HepG2 (cell line): ENCODE results near the gene IL1A. TPM values are rescaled to one million over a fixed set of nuclear protein-coding genes. Genes with fewer than 3 reads are reported as not detected.

ENCODE experiments used
- ARID5B ChIP-seq: IDR thresholded peaks from 2 replicates; pipeline ENCODE4 v1.4.0; 2020; ENCODE audit warnings: mild to moderate bottlenecking, missing genetic modification reagents
- ARNTL ChIP-seq: sonication (generic); formaldehyde crosslinking; IDR thresholded peaks from 2 replicates; pipeline ENCODE4 v1.4.0; 2020; ENCODE audit warnings: mild to moderate bottlenecking, missing genetic modification reagents
- DDIT3 ChIP-seq: sonication (generic); formaldehyde crosslinking; IDR thresholded peaks from 2 replicates; pipeline ENCODE4 v1.4.0; 2020; ENCODE audit warnings: mild to moderate bottlenecking, missing genetic modification reagents
- ETV5 ChIP-seq: IDR thresholded peaks from 2 replicates; pipeline ENCODE4 v1.6.1; 2018; ENCODE audit warnings: missing biosample characterization, missing genetic modification reagents, inconsistent platforms, borderline replicate concordance
- HOXD1 ChIP-seq: sonication (generic); formaldehyde crosslinking; IDR thresholded peaks from 2 replicates; pipeline ENCODE4 v1.5.0; 2020; ENCODE audit warnings: missing genetic modification reagents
- MAFG ChIP-seq: sonication (generic); formaldehyde crosslinking; IDR thresholded peaks from 2 replicates; pipeline ENCODE4 v1.5.1; 2020; ENCODE audit warnings: mild to moderate bottlenecking, missing genetic modification reagents
- MXD3 ChIP-seq: IDR thresholded peaks from 2 replicates; pipeline ENCODE4 v1.6.1; 2016; ENCODE audit warnings: mild to moderate bottlenecking, missing biosample characterization, missing genetic modification reagents
- NFYC ChIP-seq: IDR thresholded peaks from 2 replicates; pipeline ENCODE4 v1.6.1; 2016; ENCODE audit warnings: missing genetic modification reagents, missing compliant biosample characterization
- NONO ChIP-seq, 2 experiments: fragments of 450-650 bp in 1 of 2; sonication (generic) in 1 of 2; formaldehyde crosslinking in 1 of 2; IDR thresholded peaks in 1 of 2; conservative IDR thresholded peaks in 1 of 2; 2 replicates each; pipeline versions ENCODE4 v1.6.1 to v1.8.0; 2017 to 2022; ENCODE audit warnings: mild to moderate bottlenecking in 1 of 2, missing genetic modification reagents in 1 of 2, moderate library complexity in 1 of 2
- NR0B2 ChIP-seq: sonication (generic); formaldehyde crosslinking; IDR thresholded peaks from 2 replicates; pipeline ENCODE4 v1.4.0; 2020; ENCODE audit warnings: mild to moderate bottlenecking, missing genetic modification reagents
- PITX1 ChIP-seq: sonication (generic); formaldehyde crosslinking; IDR thresholded peaks from 2 replicates; pipeline ENCODE4 v1.5.1; 2020; ENCODE audit warnings: mild to moderate bottlenecking, missing genetic modification reagents
- SNAPC4 ChIP-seq: sonication (generic); formaldehyde crosslinking; IDR thresholded peaks from 2 replicates; pipeline ENCODE4 v1.4.0; 2020; ENCODE audit warnings: mild to moderate bottlenecking, missing genetic modification reagents
- YEATS2 ChIP-seq: sonication (generic); formaldehyde crosslinking; IDR thresholded peaks from 2 replicates; pipeline ENCODE4 v1.4.0; 2020; ENCODE audit warnings: missing genetic modification reagents, borderline replicate concordance
- ZBTB21 ChIP-seq: sonication (generic); formaldehyde crosslinking; IDR thresholded peaks from 2 replicates; pipeline ENCODE4 v1.4.0; 2020; ENCODE audit warnings: missing genetic modification reagents
- ZNF468 ChIP-seq: sonication (generic); formaldehyde crosslinking; IDR thresholded peaks from 2 replicates; pipeline ENCODE4 v1.8.0; 2022; ENCODE audit warnings: mild to moderate bottlenecking, moderate library complexity, missing genetic modification reagents
- ZNF556 ChIP-seq: sonication (generic); formaldehyde crosslinking; IDR thresholded peaks from 2 replicates; pipeline ENCODE4 v1.4.0; 2020; ENCODE audit warnings: mild to moderate bottlenecking, missing genetic modification reagents, borderline replicate concordance
- ZNF562 ChIP-seq: sonication (generic); formaldehyde crosslinking; IDR thresholded peaks from 2 replicates; pipeline ENCODE4 v1.8.0; 2022; ENCODE audit warnings: missing genetic modification reagents, borderline replicate concordance
- ZNF670 ChIP-seq: sonication (generic); formaldehyde crosslinking; IDR thresholded peaks from 2 replicates; pipeline ENCODE4 v1.8.0; 2022; ENCODE audit warnings: mild to moderate bottlenecking, missing genetic modification reagents, borderline replicate concordance
- polyA plus RNA-seq, 8 experiments: library from polyadenylated mRNA; depleted of rRNA in 3 of 8; stranded (reverse) in 7 of 8; unstranded in 1 of 8; fragments of >200 nt; fragmentation: Illumina TruSeq in 4 of 8; extraction: Trizol in 4 of 8; gene quantifications; 2 replicates each; pipeline versions ENCODE4 v1.2.1 to v1.2.3, GENCODE V29; 2011 to 2016; ENCODE audit warnings: low read depth in 4 of 8, missing spikeins in 1 of 8, mixed read lengths in 1 of 8; ENCODE audit not compliant: insufficient read depth in 1 of 8
- total RNA-seq, 5 experiments: library from RNA; depleted of rRNA; stranded (reverse); fragments of >200 nt; fragmentation: Illumina TruSeq; extraction: Trizol; gene quantifications; 2 replicates each; pipeline ENCODE4 v1.2.3, GENCODE V29; 2016; ENCODE audit warnings: low read depth in 1 of 5

IL1A gene
- total and polyA plus RNA-seq, 2 of the 13 experiments (the other 11 are each of a cell fraction or from before 2014, with no cell fraction given): not detected

- no peak for TF ChIP-seq SNAPC4
- TF ChIP-seq ETV5: peak; percentile 37; the same call in 1 of the 2 replicates
- TF ChIP-seq NONO (IDR thresholded peaks at IDR 0.05): no peak
- peak; percentile 45; the same call in 1 of the 2 replicates for TF ChIP-seq NONO (CRISPR knock-in tag; conservative IDR thresholded peaks at IDR 0.05)
- TF ChIP-seq ZNF562 (CRISPR knock-in tag): no peak
- TF ChIP-seq ZBTB21 (CRISPR knock-in tag): no peak
- TF ChIP-seq ZNF468: no peak
- TF ChIP-seq ARID5B (CRISPR knock-in tag): peak; percentile 34; the same call in 1 of the 2 replicates
- no peak for TF ChIP-seq ZNF556 (CRISPR knock-in tag)
- 0 out of 2 replicates have a peak, but pooled peaks have one; percentile 19 for TF ChIP-seq YEATS2 (CRISPR knock-in tag)
- no peak for TF ChIP-seq NFYC (CRISPR knock-in tag)
- no peak; the same call in 1 of the 2 replicates for TF ChIP-seq PITX1 (CRISPR knock-in tag)
- peak; percentile 69; the same call in 1 of the 2 replicates for TF ChIP-seq MXD3
- no peak for TF ChIP-seq DDIT3 (CRISPR knock-in tag)
- no peak for TF ChIP-seq NR0B2 (CRISPR knock-in tag)
- TF ChIP-seq ZNF670 (CRISPR knock-in tag): no peak
- TF ChIP-seq ARNTL: no peak
- no peak for TF ChIP-seq MAFG (CRISPR knock-in tag)
- no peak for TF ChIP-seq HOXD1 (CRISPR knock-in tag)
These were observed 59.4 kb downstream of the IL1A start (continued) for GRCh38 chr2:112724591-112725525.
